Stimulated activated naive CD8-positive, alpha-beta T cell treated with anti-CD3 and anti-CD28 coated beads, Interleukin-15, Interleukin-2, amounts not matched to agents 100 ng/mL and 50 ng/mL, for 24 hours (primary cell): ENCODE results near the gene CEACAM16.

ENCODE experiments used
- H3K27ac Mint-ChIP-seq: one replicate; pipeline ENCODE4 v1.8.0; 2021; ENCODE audit warnings: mild to moderate bottlenecking, mixed read lengths
- H3K27me3 Mint-ChIP-seq: one replicate; pipeline ENCODE4 v1.8.0; 2021; ENCODE audit warnings: mixed read lengths
- H3K36me3 Mint-ChIP-seq: one replicate; pipeline ENCODE4 v1.8.0; 2021; ENCODE audit warnings: low read depth, mixed read lengths
- H3K4me1 Mint-ChIP-seq: one replicate; pipeline ENCODE4 v1.8.0; 2021; ENCODE audit warnings: low read depth, mixed read lengths
- H3K4me3 Mint-ChIP-seq: one replicate; pipeline ENCODE4 v1.8.0; 2021; ENCODE audit warnings: mild to moderate bottlenecking, mixed read lengths
- H3K9me3 Mint-ChIP-seq: one replicate; pipeline ENCODE4 v1.8.0; 2021; ENCODE audit warnings: mixed read lengths

The CEACAM16 gene

GRCh38 chr19:44738136-44738535 lies 39.2 kb downstream of the CEACAM16 start:
- peaks cover 46% of the 10 kb centered on the region for H3K4me1 Mint-ChIP-seq
- H3K4me3 Mint-ChIP-seq: no peak overlapping the region
- no peaks in the 10 kb centered on the region for H3K9me3 Mint-ChIP-seq
- no peaks in the 10 kb centered on the region for H3K36me3 Mint-ChIP-seq
- no peaks in the 10 kb centered on the region for H3K27me3 Mint-ChIP-seq
- no peak overlapping the region for H3K27ac Mint-ChIP-seq

GRCh38 chr19:44738603-44739558 lies 39.9 kb downstream of the CEACAM16 start:
- no peaks in the 10 kb centered on the region for H3K36me3 Mint-ChIP-seq
- H3K4me1 Mint-ChIP-seq: peaks cover 46% of the 10 kb centered on the region
- H3K9me3 Mint-ChIP-seq: no peaks in the 10 kb centered on the region
- H3K27ac Mint-ChIP-seq: peak overlapping the region; percentile 58
- no peak overlapping the region for H3K4me3 Mint-ChIP-seq
- no peaks in the 10 kb centered on the region for H3K27me3 Mint-ChIP-seq

GRCh38 chr19:44740351-44740824 lies 41.4 kb downstream of the CEACAM16 start:
- no peaks in the 10 kb centered on the region for H3K36me3 Mint-ChIP-seq
- peaks cover 46% of the 10 kb centered on the region for H3K4me1 Mint-ChIP-seq
- no peaks in the 10 kb centered on the region for H3K27me3 Mint-ChIP-seq
- no peak overlapping the region for H3K4me3 Mint-ChIP-seq
- no peaks in the 10 kb centered on the region for H3K9me3 Mint-ChIP-seq
- no peak overlapping the region for H3K27ac Mint-ChIP-seq

- no peak overlapping the region for H3K27ac Mint-ChIP-seq
- no peaks in the 10 kb centered on the region for H3K9me3 Mint-ChIP-seq
- peaks cover 2% of the 10 kb centered on the region for H3K27me3 Mint-ChIP-seq
- H3K36me3 Mint-ChIP-seq: no peaks in the 10 kb centered on the region
- no peak overlapping the region for H3K4me3 Mint-ChIP-seq
- H3K4me1 Mint-ChIP-seq: peaks cover 52% of the 10 kb centered on the region
These were observed 42.3 kb downstream of the CEACAM16 start for GRCh38 chr19:44741258-44741731.

GRCh38 chr19:44741841-44742329 lies 42.9 kb downstream of the CEACAM16 start:
- Mint-ChIP-seq H3K4me1 (peaks cover 56% of the 10 kb centered on the region), H3K4me3 (no peak overlapping the region), H3K36me3 (no peaks in the 10 kb centered on the region), H3K27ac (no peak overlapping the region), H3K9me3 (no peaks in the 10 kb centered on the region), H3K27me3 (peaks cover 4% of the 10 kb centered on the region)

- H3K36me3 Mint-ChIP-seq: no peaks in the 10 kb centered on the region
- H3K27me3 Mint-ChIP-seq: peaks cover 4% of the 10 kb centered on the region
- H3K27ac Mint-ChIP-seq: no peak overlapping the region
- H3K4me3 Mint-ChIP-seq: peak overlapping the region; percentile 41
- H3K9me3 Mint-ChIP-seq: no peaks in the 10 kb centered on the region
- H3K4me1 Mint-ChIP-seq: peaks cover 55% of the 10 kb centered on the region
These were observed 43.5 kb downstream of the CEACAM16 start for GRCh38 chr19:44742330-44743061.

- peaks cover 51% of the 10 kb centered on the region for H3K4me1 Mint-ChIP-seq
- no peak overlapping the region for H3K27ac Mint-ChIP-seq
- peaks cover 7% of the 10 kb centered on the region for H3K36me3 Mint-ChIP-seq
- H3K9me3 Mint-ChIP-seq: no peaks in the 10 kb centered on the region
- peaks cover 4% of the 10 kb centered on the region for H3K27me3 Mint-ChIP-seq
- no peak overlapping the region for H3K4me3 Mint-ChIP-seq
These were observed 46.0 kb downstream of the CEACAM16 start for GRCh38 chr19:44744871-44745332.

- peaks cover 54% of the 10 kb centered on the region for H3K4me1 Mint-ChIP-seq
- peaks cover 8% of the 10 kb centered on the region for H3K36me3 Mint-ChIP-seq
- no peak overlapping the region for H3K4me3 Mint-ChIP-seq
- H3K27ac Mint-ChIP-seq: no peak overlapping the region
- peaks cover 4% of the 10 kb centered on the region for H3K27me3 Mint-ChIP-seq
- H3K9me3 Mint-ChIP-seq: no peaks in the 10 kb centered on the region
These were observed 46.4 kb downstream of the CEACAM16 start for GRCh38 chr19:44745341-44745831.

- H3K4me3 Mint-ChIP-seq: peak overlapping the region; percentile 66
- H3K27ac Mint-ChIP-seq: peak overlapping the region; percentile 57
- peaks cover 13% of the 10 kb centered on the region for H3K36me3 Mint-ChIP-seq
- H3K4me1 Mint-ChIP-seq: peaks cover 60% of the 10 kb centered on the region
- H3K9me3 Mint-ChIP-seq: no peaks in the 10 kb centered on the region
- peaks cover 4% of the 10 kb centered on the region for H3K27me3 Mint-ChIP-seq
These were observed 47.1 kb downstream of the CEACAM16 start for GRCh38 chr19:44745887-44746600.

- peaks cover 63% of the 10 kb centered on the region for H3K4me1 Mint-ChIP-seq
- peak overlapping the region; percentile 66 for H3K4me3 Mint-ChIP-seq
- peaks cover 13% of the 10 kb centered on the region for H3K36me3 Mint-ChIP-seq
- H3K9me3 Mint-ChIP-seq: no peaks in the 10 kb centered on the region
- H3K27ac Mint-ChIP-seq: peak overlapping the region; percentile 57
- H3K27me3 Mint-ChIP-seq: peaks cover 4% of the 10 kb centered on the region
These were observed 47.6 kb downstream of the CEACAM16 start for GRCh38 chr19:44746616-44746945.

GRCh38 chr19:44746946-44747738 lies 48.2 kb downstream of the CEACAM16 start:
- Mint-ChIP-seq H3K9me3 (no peaks in the 10 kb centered on the region), H3K4me1 (peaks cover 63% of the 10 kb centered on the region), H3K4me3 (peak overlapping the region; percentile 91), H3K27ac (peak overlapping the region; percentile 95), H3K36me3 (peaks cover 19% of the 10 kb centered on the region), H3K27me3 (peaks cover 4% of the 10 kb centered on the region)

GRCh38 chr19:44747739-44748425 lies 48.9 kb downstream of the CEACAM16 start:
- Mint-ChIP-seq H3K4me3 (peak overlapping the region; percentile 91), H3K9me3 (no peaks in the 10 kb centered on the region), H3K27ac (peak overlapping the region; percentile 95), H3K4me1 (peaks cover 63% of the 10 kb centered on the region), H3K27me3 (peaks cover 4% of the 10 kb centered on the region), H3K36me3 (peaks cover 25% of the 10 kb centered on the region)
